Stimulated activated CD4-positive, alpha-beta T cell treated with anti-CD3 and anti-CD28 coated beads, Interleukin-4, amount 100 ng/mL, for 48 hours (primary cell): ENCODE results near the gene IPCEF1.

ENCODE experiments used
- DNase-seq, 2 donors: peaks; one replicate each; pipeline ENCODE4 v3.0.0-alpha.2; 2020; ENCODE audit warnings: low read depth in 2 of 2

The IPCEF1 gene

GRCh38 chr6:154295733-154296132, 60.9 kb downstream of the IPCEF1 start:
- no peak for DNase-seq

- no peak for DNase-seq
Observed at GRCh38 chr6:154292855-154293519, 63.6 kb downstream of the IPCEF1 start.

DNA sequence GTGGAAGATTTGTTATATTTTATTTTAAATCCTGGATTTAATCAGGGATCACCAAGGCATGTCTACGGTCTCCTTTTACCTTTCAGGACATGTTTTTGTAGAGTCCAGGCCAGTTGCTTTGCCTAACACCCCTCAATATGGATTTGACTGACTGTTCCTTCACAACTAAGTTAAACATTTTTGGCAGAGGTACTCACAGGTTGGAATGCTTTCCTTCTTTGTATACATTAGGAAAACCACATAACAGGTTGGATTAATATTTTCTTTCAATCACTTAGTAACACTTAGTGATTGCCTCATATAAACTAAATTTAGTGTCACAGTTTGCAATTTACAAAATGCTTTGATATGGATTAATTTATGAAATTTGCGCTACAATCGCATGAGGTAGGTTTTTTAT, 64.5 kb downstream of the IPCEF1 start:
- no peak for DNase-seq

DNA sequence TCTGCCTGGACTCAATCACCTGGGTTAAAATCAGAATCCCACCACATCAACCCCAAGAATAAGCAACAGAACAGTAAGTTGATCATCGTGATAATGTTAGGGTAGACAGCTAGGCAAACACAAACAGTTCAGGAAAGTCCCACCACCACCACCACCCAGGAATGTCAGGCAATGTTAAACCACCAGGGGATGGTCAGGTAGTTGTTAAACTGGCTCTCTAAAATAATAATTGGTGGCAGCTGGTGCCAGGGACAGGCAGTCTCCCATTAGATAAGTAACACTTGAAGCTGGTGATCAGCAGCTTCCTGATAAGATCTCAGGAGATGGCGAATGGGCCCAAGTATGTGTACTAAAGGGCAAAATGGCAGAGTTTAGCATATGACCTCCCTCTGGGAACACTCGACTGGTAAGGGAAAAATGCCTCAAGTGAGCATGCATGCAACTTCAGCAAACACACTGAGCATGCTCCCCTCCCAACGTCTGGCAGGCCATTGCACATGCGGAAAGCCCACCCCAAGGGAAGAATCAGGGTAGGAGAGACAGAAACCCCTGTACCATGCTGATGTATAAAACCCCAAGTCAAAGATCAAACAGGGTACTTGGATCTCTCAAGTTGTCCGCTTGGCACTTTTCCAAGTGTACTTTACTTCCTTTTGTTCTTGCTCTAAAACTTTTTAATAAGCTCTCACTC, 66.6 kb downstream of the IPCEF1 start:
- no peak for DNase-seq

DNA sequence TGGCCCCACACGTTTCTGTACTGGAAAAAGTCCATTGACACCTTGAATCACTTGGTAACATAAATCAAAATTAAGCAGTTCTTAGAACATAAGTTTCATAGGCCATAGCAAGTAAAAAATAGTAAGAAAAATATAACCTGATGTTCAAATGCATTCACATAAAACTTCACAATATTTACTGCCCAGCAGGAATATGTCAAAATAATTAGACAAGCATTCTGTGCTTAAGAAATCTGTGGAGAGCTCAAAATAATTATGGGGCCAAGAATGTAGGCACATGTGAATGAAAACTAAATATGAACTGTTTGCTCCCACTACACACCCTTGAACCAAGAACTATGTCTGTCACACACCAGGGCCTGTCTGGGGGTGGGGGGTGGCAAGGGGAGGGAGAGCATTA, 70.8 kb downstream of the IPCEF1 start:
- DNase-seq: no peak

GRCh38 chr6:154284313-154284853, 72.2 kb downstream of the IPCEF1 start:
- no peak for DNase-seq

- no peak for DNase-seq
Observed at GRCh38 chr6:154280521-154280920, 76.1 kb downstream of the IPCEF1 start.

DNA sequence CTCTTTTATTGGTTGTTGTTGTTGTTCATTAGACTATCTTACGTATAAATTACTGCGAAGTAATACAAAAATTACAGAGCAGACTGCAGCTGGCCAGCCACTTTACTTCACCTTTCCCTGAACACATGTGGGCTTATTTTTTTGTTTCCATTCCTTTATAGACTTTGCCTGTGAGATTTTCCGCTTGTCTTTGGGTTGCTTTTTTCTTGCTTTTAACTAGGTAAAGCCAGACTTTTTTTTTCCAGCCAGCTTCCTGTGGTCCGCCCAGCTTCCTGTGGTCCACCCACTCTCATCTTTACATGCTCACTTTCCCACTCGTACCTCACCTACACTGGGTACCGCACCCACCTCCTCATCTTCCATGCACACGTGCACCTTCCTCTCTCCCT, 79.0 kb downstream of the IPCEF1 start:
- no peak for DNase-seq

DNA sequence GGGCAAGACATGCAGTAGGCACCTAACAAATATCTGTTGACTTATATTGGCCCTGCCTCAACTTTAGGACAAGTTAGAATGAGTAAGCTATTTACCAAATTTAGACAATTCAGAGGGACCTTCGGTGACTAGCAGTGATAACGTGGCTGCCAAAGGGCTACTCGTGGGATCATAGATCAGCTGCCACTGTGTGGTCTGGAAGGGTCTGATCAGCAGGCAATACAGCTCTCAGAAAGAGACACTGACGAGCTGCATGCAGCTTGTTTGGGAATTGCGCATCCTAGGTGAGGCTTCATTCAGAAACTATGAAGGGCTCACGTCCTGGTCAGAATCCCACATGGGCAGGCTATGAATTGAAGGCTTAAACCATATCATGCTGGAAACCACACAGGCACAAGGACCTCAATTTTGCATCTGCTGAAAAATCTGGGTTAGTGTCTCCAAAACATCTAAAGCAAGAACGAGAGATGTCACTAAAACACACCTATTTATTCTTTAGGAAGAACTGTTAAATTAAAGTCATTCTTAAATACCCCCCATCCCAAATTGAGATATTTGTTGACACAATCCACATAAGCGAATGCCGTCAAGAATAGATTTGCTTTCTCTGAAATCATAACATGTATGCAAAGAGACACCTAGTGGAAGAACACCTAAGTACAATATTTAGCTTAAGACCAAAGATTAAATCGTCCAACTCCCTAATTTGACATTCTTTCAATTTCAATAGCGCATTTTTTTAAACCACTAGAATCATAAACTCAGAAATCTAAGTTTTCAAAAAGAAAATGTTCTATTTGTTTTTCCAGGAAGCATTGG, 79.6 kb downstream of the IPCEF1 start:
- no peak for DNase-seq

- DNase-seq: no peak
Observed at GRCh38 chr6:154274168-154274567, 82.4 kb downstream of the IPCEF1 start.

DNA sequence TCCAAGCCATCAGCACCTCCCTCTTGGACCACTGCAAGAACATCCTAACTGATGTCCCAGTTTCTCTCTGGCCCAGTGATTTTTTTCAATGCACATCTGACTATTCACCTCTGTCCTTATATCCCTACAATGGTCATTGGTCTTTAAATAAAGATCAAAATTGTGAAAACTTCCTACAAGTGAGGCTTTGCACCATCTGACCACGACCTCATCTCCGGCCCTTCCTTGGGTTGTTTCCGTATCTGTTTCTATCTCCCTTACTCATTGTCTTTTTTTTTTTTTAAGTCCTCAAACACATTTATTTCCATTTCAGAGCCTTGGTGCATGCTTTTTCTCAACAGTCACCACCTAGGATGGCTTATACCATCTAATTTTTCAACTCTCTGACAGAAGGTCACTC, 88.1 kb downstream of the IPCEF1 start:
- no peak for DNase-seq

GRCh38 chr6:154267508-154268106, 89.0 kb downstream of the IPCEF1 start:
- DNase-seq: no peak

GRCh38 chr6:154266560-154267099, 90.0 kb downstream of the IPCEF1 start:
- DNase-seq: no peak

DNA sequence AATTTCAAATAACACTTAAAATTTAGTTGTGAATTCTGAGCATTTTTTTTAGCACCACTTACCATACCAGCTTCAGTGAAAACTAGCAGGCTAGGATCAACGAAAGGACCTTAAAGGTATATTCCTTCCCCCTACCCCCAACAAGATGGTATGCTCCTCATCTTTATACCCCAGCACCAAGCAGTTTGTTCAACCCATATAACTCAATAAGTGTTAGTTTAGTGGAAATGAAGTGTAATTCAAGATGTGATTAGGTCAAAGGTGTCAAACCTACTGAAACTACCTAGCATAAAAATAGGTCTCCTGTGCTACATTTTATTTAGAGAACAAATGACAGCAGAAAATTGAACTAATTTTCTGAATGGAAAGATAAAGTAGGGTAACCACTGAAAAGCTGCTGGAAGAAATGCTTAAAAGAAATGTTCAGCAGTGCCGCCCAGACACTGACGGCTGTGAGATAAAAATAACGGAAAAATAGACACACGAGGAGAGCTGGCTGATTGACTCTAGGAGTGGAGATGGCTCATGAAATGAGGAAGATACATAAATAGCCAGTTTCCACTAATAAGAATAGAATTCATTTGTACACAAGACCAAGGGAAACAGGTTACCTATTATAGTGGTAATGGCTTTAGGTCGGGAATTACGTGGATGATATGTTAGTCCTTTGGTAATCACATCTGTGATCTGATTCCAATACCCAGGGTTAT, 94.8 kb downstream of the IPCEF1 start:
- DNase-seq: no peak

GRCh38 chr6:154258064-154258757, 98.4 kb downstream of the IPCEF1 start:
- DNase-seq: no peak

DNA sequence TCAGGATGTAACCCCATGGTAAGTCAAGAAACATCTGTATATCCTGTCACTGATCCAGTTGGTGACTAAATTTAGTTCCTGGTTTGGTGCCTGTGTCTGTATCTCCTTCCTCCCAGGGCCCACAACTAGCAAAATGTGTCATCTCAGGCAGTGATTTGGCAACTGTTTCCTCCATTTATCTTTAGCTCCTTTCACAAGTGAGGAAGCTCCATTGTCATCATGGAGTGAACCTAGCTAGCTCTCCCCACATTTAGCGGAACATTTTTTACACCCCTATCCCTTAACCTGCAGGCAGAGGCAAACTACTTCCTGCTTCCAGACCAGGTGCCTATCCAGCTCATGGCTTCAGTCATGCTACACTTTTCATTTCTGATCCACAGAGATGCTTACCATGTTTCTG, 99.5 kb downstream of the IPCEF1 start:
- DNase-seq: no peak

DNA sequence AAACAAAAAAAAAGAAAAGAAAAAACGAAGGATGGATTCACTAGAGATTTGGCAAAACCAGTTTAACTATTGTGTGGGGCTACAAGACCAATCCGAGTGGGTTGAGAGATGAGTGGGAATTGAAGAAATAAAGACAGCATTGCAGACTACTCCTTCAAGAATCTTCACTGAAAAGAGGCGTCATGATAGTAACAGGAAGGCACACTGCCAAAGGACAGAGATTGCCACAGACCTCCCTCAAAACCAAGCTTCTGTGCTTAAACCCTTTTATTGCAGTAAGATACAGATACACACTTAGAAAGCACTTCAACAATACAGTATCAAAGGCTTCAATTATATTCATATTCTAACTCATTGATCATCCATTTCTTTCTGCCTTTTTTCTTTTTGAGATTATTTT, 103.9 kb downstream of the IPCEF1 start:
- no peak for DNase-seq

DNA sequence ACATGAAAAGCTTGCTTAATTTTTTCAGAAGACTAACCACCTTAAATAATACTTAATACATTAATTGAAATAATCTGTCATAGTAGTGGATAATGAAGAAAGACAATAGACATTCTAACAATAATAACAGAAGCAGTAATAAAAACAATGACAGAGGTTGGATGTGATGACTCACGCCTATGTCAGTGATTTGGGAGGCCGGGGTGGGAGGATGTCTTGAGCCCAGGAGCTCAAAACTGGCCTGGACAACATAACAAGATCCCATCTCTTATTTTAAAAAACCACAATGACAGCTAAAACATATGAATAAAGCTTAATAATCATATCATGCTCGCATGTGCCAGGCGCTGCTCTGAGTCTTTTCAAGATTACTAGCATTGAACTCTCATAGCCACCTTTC, 105.5 kb downstream of the IPCEF1 start:
- DNase-seq: no peak

- no peak for DNase-seq
Observed at GRCh38 chr6:154249499-154250298, 106.9 kb downstream of the IPCEF1 start.
